Activated T-cell treated with anti-CD3 and anti-CD28 coated beads for 1 hour (primary cell): Measurements from ENCODE around the gene PDE7B.

Experiments
- DNase-seq: peaks from one replicate; pipeline ENCODE4 v3.0.0-alpha.2; 2020; ENCODE audit warnings: low read depth

PDE7B gene

GRCh38 chr6:135851442-135852271 lies at the start of gene PDE7B:
PDE7B (plus strand) TSS chr6:135851701.
- peak; percentile 4 for DNase-seq

- no peak for DNase-seq
These were observed 49.6 kb upstream of the PDE7B start for GRCh38 chr6:135801755-135802465.

GRCh38 chr6:135810486-135810885 lies 41.0 kb upstream of the PDE7B start:
- DNase-seq: no peak

GRCh38 chr6:135811170-135811569 lies 40.3 kb upstream of the PDE7B start:
- DNase-seq: no peak

GRCh38 chr6:135811644-135812526 lies 39.6 kb upstream of the PDE7B start:
- DNase-seq: no peak

GRCh38 chr6:135813401-135813800 lies 38.1 kb upstream of the PDE7B start:
- no peak for DNase-seq

- DNase-seq: no peak
These were observed 37.5 kb upstream of the PDE7B start for GRCh38 chr6:135814043-135814442.

- no peak for DNase-seq
These were observed 36.3 kb upstream of the PDE7B start for GRCh38 chr6:135815216-135815615.

- no peak for DNase-seq
These were observed 34.5 kb upstream of the PDE7B start for GRCh38 chr6:135817035-135817434.

- no peak for DNase-seq
These were observed 31.8 kb upstream of the PDE7B start for GRCh38 chr6:135819665-135820064.

- no peak for DNase-seq
These were observed 31.2 kb upstream of the PDE7B start for GRCh38 chr6:135820340-135820739.

GRCh38 chr6:135823851-135824250 lies 27.6 kb upstream of the PDE7B start:
- DNase-seq: no peak

GRCh38 chr6:135826236-135826804 lies 25.2 kb upstream of the PDE7B start:
- DNase-seq: no peak

- no peak for DNase-seq
These were observed 23.5 kb upstream of the PDE7B start for GRCh38 chr6:135828021-135828420.

- DNase-seq: no peak
These were observed 21.0 kb upstream of the PDE7B start for GRCh38 chr6:135830452-135830881.

- DNase-seq: no peak
These were observed 20.5 kb upstream of the PDE7B start for GRCh38 chr6:135831016-135831415.

GRCh38 chr6:135832166-135832565 lies 19.3 kb upstream of the PDE7B start:
- DNase-seq: no peak

GRCh38 chr6:135833771-135834170 lies 17.7 kb upstream of the PDE7B start:
- no peak for DNase-seq

- no peak for DNase-seq
These were observed 13.6 kb upstream of the PDE7B start for GRCh38 chr6:135837735-135838449.

GRCh38 chr6:135839121-135839520 lies 12.4 kb upstream of the PDE7B start:
- no peak for DNase-seq

GRCh38 chr6:135842618-135843392 lies 8.7 kb upstream of the PDE7B start:
- DNase-seq: no peak
